Measurements from ENCODE around the gene ZNF487.
"Not testable (repeated sequence)": the region's sequence is repeated elsewhere in the genome, so short reads cannot be mapped to it uniquely, and the experiment has no call there.

GRCh38 chr10:43454025-43454424 is 17.1 kb downstream of the ZNF487 start:
- TF ChIP-seq CTCF (IDR thresholded peaks at IDR 0.05; ENCODE audit: poor library complexity); EZH2 (IDR thresholded peaks at IDR 0.05; ENCODE audit: borderline replicate concordance): not testable (repeated sequence)
